Liver (tissue), 9 donors: ENCODE measurements around the gene PKD1L1. TPM values are rescaled to one million over a fixed set of nuclear protein-coding genes. Genes with fewer than 3 reads are reported as not detected.

Experiments used
- DNase-seq: peaks from one replicate; pipeline ENCODE4 v3.0.0-alpha.2; 2017; ENCODE audit warnings: low spot score
- H3K27ac ChIP-seq, 2 donors: one replicate each; pipeline ENCODE4 v1.7.0; 2013; ENCODE audit warnings: inconsistent platforms in 2 of 2, low read length in 2 of 2, control low read depth in 1 of 2, low read depth in 1 of 2, mild to moderate bottlenecking in 1 of 2
- H3K27me3 ChIP-seq, 4 donors: one replicate each; pipeline versions ENCODE4 v1.6.1 to v1.7.0; 2013; ENCODE audit warnings: low read length in 3 of 4, inconsistent platforms in 1 of 4, mild to moderate bottlenecking in 1 of 4, moderate library complexity in 1 of 4; ENCODE audit not compliant: control insufficient read depth in 4 of 4, insufficient read depth in 4 of 4
- H3K36me3 ChIP-seq, 4 donors: one replicate each; pipeline versions ENCODE4 v1.6.1 to v1.7.0; 2013; ENCODE audit warnings: low read length in 3 of 4, mild to moderate bottlenecking in 3 of 4, low read depth in 1 of 4, moderate library complexity in 1 of 4; ENCODE audit not compliant: control insufficient read depth in 4 of 4, insufficient read depth in 3 of 4
- H3K4me1 ChIP-seq, 4 donors: one replicate each; pipeline versions ENCODE4 v1.6.1 to v1.7.0; 2013; ENCODE audit warnings: low read length in 3 of 4, mild to moderate bottlenecking in 3 of 4, moderate library complexity in 1 of 4; ENCODE audit not compliant: control insufficient read depth in 4 of 4, insufficient read depth in 4 of 4
- H3K4me3 ChIP-seq, 3 donors: one replicate each; pipeline versions ENCODE4 v1.6.1 to v1.7.0; 2013; ENCODE audit warnings: low read length in 3 of 3, control low read depth in 1 of 3, low read depth in 1 of 3, mild to moderate bottlenecking in 1 of 3
- H3K9ac ChIP-seq, 2 donors: one replicate each; pipeline ENCODE4 v1.7.0; 2013; ENCODE audit warnings: low read length in 2 of 2, mild to moderate bottlenecking in 2 of 2, moderate library complexity in 2 of 2, control low read depth in 1 of 2, low read depth in 1 of 2
- H3K9me3 ChIP-seq, 4 donors: one replicate each; pipeline versions ENCODE4 v1.6.1 to v1.7.0; 2013; ENCODE audit warnings: low read length in 3 of 4; ENCODE audit not compliant: control insufficient read depth in 4 of 4
- ATF3 ChIP-seq: IDR thresholded peaks from 2 replicates; pipeline ENCODE4 v1.6.1; 2016; ENCODE audit warnings: antibody characterized with exemption
- EGR1 ChIP-seq, 2 donors: IDR thresholded peaks; 2 replicates each; pipeline ENCODE4 v1.6.1; 2016 to 2018; ENCODE audit warnings: antibody characterized with exemption in 2 of 2, low read depth in 2 of 2
- FOXA1 ChIP-seq: IDR thresholded peaks from 2 replicates; pipeline ENCODE4 v1.6.1; 2016; ENCODE audit warnings: antibody characterized with exemption
- FOXA2 ChIP-seq: IDR thresholded peaks from 2 replicates; pipeline ENCODE4 v1.6.1; 2016; ENCODE audit warnings: antibody characterized with exemption
- GABPA ChIP-seq, 2 donors: IDR thresholded peaks in 1 of 2; conservative IDR thresholded peaks in 1 of 2; 2 replicates each; pipeline ENCODE4 v1.6.1; 2016; ENCODE audit warnings: antibody characterized with exemption in 2 of 2, mild to moderate bottlenecking in 1 of 2, moderate library complexity in 1 of 2
- HNF4A ChIP-seq, 2 donors: conservative IDR thresholded peaks; 2 replicates each; pipeline ENCODE4 v1.6.1; 2016; ENCODE audit warnings: antibody characterized with exemption in 2 of 2, mild to moderate bottlenecking in 2 of 2
- HNF4G ChIP-seq: IDR thresholded peaks from 2 replicates; pipeline ENCODE4 v1.6.1; 2016; ENCODE audit warnings: antibody characterized with exemption
- JUND ChIP-seq, 2 donors: IDR thresholded peaks; 2 replicates each; pipeline ENCODE4 v1.6.1; 2016; ENCODE audit warnings: antibody characterized with exemption in 2 of 2
- MAX ChIP-seq: IDR thresholded peaks from 2 replicates; pipeline ENCODE4 v1.6.1; 2016; ENCODE audit warnings: antibody characterized with exemption
- NR2F2 ChIP-seq: IDR thresholded peaks from 2 replicates; pipeline ENCODE4 v1.6.1; 2016; ENCODE audit warnings: antibody characterized with exemption
- RAD21 ChIP-seq, 2 donors: IDR thresholded peaks; 2 replicates each; pipeline ENCODE4 v1.6.1; 2016; ENCODE audit warnings: antibody characterized with exemption in 2 of 2, mild to moderate bottlenecking in 2 of 2
- REST ChIP-seq: IDR thresholded peaks from 2 replicates; pipeline ENCODE4 v1.6.1; 2016; ENCODE audit warnings: antibody characterized with exemption, mild to moderate bottlenecking
- RXRA ChIP-seq, 2 donors: IDR thresholded peaks; 2 replicates each; pipeline ENCODE4 v1.6.1; 2017 to 2018; ENCODE audit warnings: antibody characterized with exemption in 2 of 2, mild to moderate bottlenecking in 1 of 2
- SP1 ChIP-seq: IDR thresholded peaks from 2 replicates; pipeline ENCODE4 v1.6.1; 2018; ENCODE audit warnings: antibody characterized with exemption, mild to moderate bottlenecking
- TAF1 ChIP-seq: conservative IDR thresholded peaks from 2 replicates; pipeline ENCODE4 v1.6.1; 2016; ENCODE audit warnings: antibody characterized with exemption, mild to moderate bottlenecking
- YY1 ChIP-seq: IDR thresholded peaks from 2 replicates; pipeline ENCODE4 v1.6.1; 2016; ENCODE audit warnings: antibody characterized with exemption, mild to moderate bottlenecking
- ZBTB33 ChIP-seq: IDR thresholded peaks from 2 replicates; pipeline ENCODE4 v1.6.1; 2016; ENCODE audit warnings: antibody characterized with exemption
- WGBS: extraction: QIAGEN DNeasy Blood & Tissue Kit; methylation state at CpG from one replicate; pipeline ENCODE4 v1.1.7; 2013; 5-methylcytosine and 5-hydroxymethylcytosine counted together
- polyA plus RNA-seq, 2 donors: library from polyadenylated mRNA; stranded (reverse) in 1 of 2; unstranded in 1 of 2; fragments of 200-250 nt in 1 of 2; fragments of >200 nt in 1 of 2; fragmentation: Nextera tagmentation in 1 of 2; extraction: Ambion mirVana in 1 of 2; gene quantifications; one replicate each; pipeline versions ENCODE4 v1.2.1 to v1.2.3, GENCODE V29; 2013 to 2015
- total RNA-seq, 2 donors: library from RNA; depleted of rRNA; stranded (reverse); fragments of >200 nt; gene quantifications; one replicate each; pipeline ENCODE4 v1.2.3, GENCODE V29; 2014
- donor health status: healthy.
- donor health status: healthy.
- donor health status: healthy.
- donor health status: healthy.
- donor health status: healthy.

The PKD1L1 gene
- total and polyA plus RNA-seq, 4 donors, result 0.08 to 0.25 (median 0.11) TPM

GRCh38 chr7:47887016-47887640, 61.1 kb downstream of the PKD1L1 start:
- no peak for DNase-seq
- H3K9ac ChIP-seq, result no peak overlapping the region
- no peak overlapping the region for H3K27ac ChIP-seq
- TF ChIP-seq SP1, result no peak
- TF ChIP-seq EGR1 (IDR thresholded peaks at IDR 0.05; ENCODE audit: low read depth in 2 of 2), result no peak
- TF ChIP-seq MAX, result no peak
- no peak for TF ChIP-seq FOXA2
- no peak for TF ChIP-seq GABPA (IDR thresholded peaks at IDR 0.05 in 1 of 2, conservative IDR thresholded peaks at IDR 0.05 in 1 of 2)
- 87% methylated on average over 7 of the region's 7 CpGs for WGBS
- H3K36me3 ChIP-seq, result peaks cover 0 to 5% (median 0%) of the 10 kb centered on the region in 4 donors
- no peaks in the 10 kb centered on the region for H3K4me1 ChIP-seq
- H3K27me3 ChIP-seq, result no peaks in the 10 kb centered on the region
- no peak overlapping the region for H3K4me3 ChIP-seq
- H3K9me3 ChIP-seq, result no peaks in the 10 kb centered on the region

GRCh38 chr7:47885987-47886811, 62.1 kb downstream of the PKD1L1 start:
- no peak overlapping the region for H3K9ac ChIP-seq
- no peaks in the 10 kb centered on the region for H3K27me3 ChIP-seq
- H3K4me3 ChIP-seq, result no peak overlapping the region
- no peak for DNase-seq
- WGBS, result 86% methylated on average over 12 of the region's 12 CpGs
- no peaks in the 10 kb centered on the region for H3K4me1 ChIP-seq
- TF ChIP-seq YY1 (no peak), RXRA (IDR thresholded peaks at IDR 0.05) (no peak), SP1 (no peak), ATF3 (no peak), TAF1 (no peak), HNF4A (conservative IDR thresholded peaks at IDR 0.05) (no peak), EGR1 (IDR thresholded peaks at IDR 0.05; ENCODE audit: low read depth in 2 of 2) (no peak), FOXA2 (no peak), RAD21 (IDR thresholded peaks at IDR 0.05) (no peak), HNF4G (no peak)
- no peaks in the 10 kb centered on the region for H3K9me3 ChIP-seq
- no peak overlapping the region for H3K27ac ChIP-seq
- peaks cover 0 to 5% (median 0%) of the 10 kb centered on the region in 4 donors for H3K36me3 ChIP-seq

- no peaks in the 10 kb centered on the region for H3K4me1 ChIP-seq
- H3K27me3 ChIP-seq, result no peaks in the 10 kb centered on the region
- no peak overlapping the region for H3K4me3 ChIP-seq
- no peak overlapping the region for H3K9ac ChIP-seq
- DNase-seq, result no peak
- no peaks in the 10 kb centered on the region for H3K9me3 ChIP-seq
- TF ChIP-seq REST, result no peak
- TF ChIP-seq RXRA (IDR thresholded peaks at IDR 0.05), result no peak
- no peak for TF ChIP-seq YY1
- no peak for TF ChIP-seq HNF4A (conservative IDR thresholded peaks at IDR 0.05)
- TF ChIP-seq JUND (IDR thresholded peaks at IDR 0.05), result no peak
- TF ChIP-seq FOXA1, result no peak
- no peak for TF ChIP-seq NR2F2
- TF ChIP-seq ATF3, result no peak
- no peak for TF ChIP-seq RAD21 (IDR thresholded peaks at IDR 0.05)
- no peak for TF ChIP-seq ZBTB33
- TF ChIP-seq FOXA2, result no peak
- H3K27ac ChIP-seq, result no peak overlapping the region
- H3K36me3 ChIP-seq, result peaks cover 0 to 5% (median 0%) of the 10 kb centered on the region in 4 donors
- 75% methylated on average over 10 of the region's 10 CpGs for WGBS
These were observed 62.8 kb downstream of the PKD1L1 start for GRCh38 chr7:47885309-47885986.
